GM23248 (cell line): Measurements from ENCODE around the gene UBE2I. TPM values are rescaled to one million over a fixed set of nuclear protein-coding genes. Genes with fewer than 3 reads are reported as not detected.

Experiments
- DNase-seq: peaks from one replicate; pipeline ENCODE4 v3.0.0-alpha.2; 2015
- H2AFZ ChIP-seq: fragments of 200-600 bp; sonication (generic); 2 replicates; pipeline ENCODE4 v1.6.1; 2016; ENCODE audit warnings: antibody characterized with exemption
- H3F3A ChIP-seq: fragments of 200-600 bp; sonication (generic); 2 replicates; pipeline ENCODE4 v1.6.1; 2016; ENCODE audit warnings: mild to moderate bottlenecking, antibody characterized with exemption, mixed run types; ENCODE audit not compliant: insufficient read depth
- H3K27ac ChIP-seq: fragments of 200-600 bp; sonication (generic); 2 replicates; pipeline ENCODE4 v1.5.1; 2016; ENCODE audit warnings: mild to moderate bottlenecking
- H3K27me3 ChIP-seq: fragments of 200-600 bp; sonication (generic); replicated peaks from 2 replicates; pipeline ENCODE4 v1.6.1; 2016; ENCODE audit warnings: mild to moderate bottlenecking; ENCODE audit not compliant: insufficient read depth
- H3K36me3 ChIP-seq: fragments of 200-600 bp; sonication (generic); 2 replicates; pipeline ENCODE4 v1.6.1; 2016; ENCODE audit warnings: low read depth, mild to moderate bottlenecking
- H3K4me1 ChIP-seq: fragments of 200-600 bp; sonication (generic); 2 replicates; pipeline ENCODE4 v1.6.1; 2016; ENCODE audit warnings: mild to moderate bottlenecking; ENCODE audit not compliant: insufficient read depth
- H3K4me2 ChIP-seq: fragments of 200-600 bp; sonication (generic); one replicate; pipeline ENCODE4 v1.6.1; 2016; ENCODE audit warnings: mild to moderate bottlenecking; ENCODE audit not compliant: unreplicated experiment
- H3K4me3 ChIP-seq: fragments of 200-600 bp; sonication (generic); 2 replicates; pipeline ENCODE4 v1.5.1; 2016; ENCODE audit warnings: mild to moderate bottlenecking
- H3K79me2 ChIP-seq: fragments of 200-600 bp; sonication (generic); 2 replicates; pipeline ENCODE4 v1.6.1; 2016; ENCODE audit warnings: mild to moderate bottlenecking; ENCODE audit not compliant: insufficient read depth
- H3K9ac ChIP-seq: fragments of 200-600 bp; sonication (generic); 2 replicates; pipeline ENCODE4 v1.6.1; 2016; ENCODE audit warnings: mild to moderate bottlenecking
- H3K9me2 ChIP-seq: fragments of 200-600 bp; sonication (generic); 2 replicates; pipeline ENCODE4 v1.6.1; 2016; ENCODE audit warnings: mixed run types, mild to moderate bottlenecking, moderate library complexity; ENCODE audit not compliant: insufficient read depth
- H3K9me3 ChIP-seq: fragments of 200-600 bp; sonication (generic); one replicate; pipeline ENCODE4 v1.6.1; 2017; ENCODE audit warnings: low read depth
- H4K20me1 ChIP-seq: fragments of 200-600 bp; sonication (generic); 2 replicates; pipeline ENCODE4 v1.6.0; 2016; ENCODE audit not compliant: insufficient read depth
- EZH2 ChIP-seq: fragments of 200-600 bp; sonication (generic); IDR thresholded peaks from 2 replicates; pipeline ENCODE4 v1.6.1; 2018; ENCODE audit warnings: antibody characterized with exemption, mild to moderate bottlenecking; ENCODE audit not compliant: insufficient read depth, poor library complexity, severe bottlenecking
- EZH2phosphoT487 ChIP-seq: fragments of 200-600 bp; sonication (generic); IDR thresholded peaks from 2 replicates; pipeline ENCODE4 v1.6.1; 2018; ENCODE audit warnings: antibody characterized with exemption, moderate library complexity, mild to moderate bottlenecking, low read depth; ENCODE audit not compliant: insufficient read depth
- WGBS, 2 experiments: methylation state at CpG; one replicate each; pipeline ENCODE4 v1.1.6; 2015 to 2017; ENCODE audit warnings: low lambda C conversion rate in 2 of 2, low coverage in 1 of 2; ENCODE audit errors: missing lambda C conversion rate in 2 of 2; 5-methylcytosine and 5-hydroxymethylcytosine counted together
- in situ Hi-C: fragments of 300-500 bp; cut with MboI; formaldehyde crosslinking; loops from 2 replicates; pipeline ENCODE4 v1.15.0; 2020
- polyA plus RNA-seq: library from polyadenylated mRNA; unstranded; fragments of >200 nt; fragmentation: Nextera tagmentation; extraction: Ambion mirVana; gene quantifications from 2 replicates; pipeline ENCODE4 v1.2.1, GENCODE V29; 2016
- total RNA-seq: library from RNA; depleted of rRNA; stranded (reverse); fragments of >200 nt; shearing (Covaris generic); gene quantifications from 2 replicates; pipeline ENCODE4 v1.2.3, GENCODE V29; 2014

The UBE2I gene
- total and polyA plus RNA-seq, 2 experiments from 2014 or later: 77.7 to 134 TPM

- 90% methylated on average over 35 of the region's 35 CpGs for WGBS, 2 experiments
- DNase-seq: no peak
- Histone ChIP-seq H3K79me2 (peaks cover 18% of the 10 kb centered on the region), H3K9me3 (no peaks in the 10 kb centered on the region), H3K4me2 (no peak overlapping the region), H3K9ac (no peak overlapping the region), H3K4me1 (no peaks in the 10 kb centered on the region), H3K27me3 (no peaks in the 10 kb centered on the region), H3K36me3 (peaks cover 2% of the 10 kb centered on the region), H2AFZ (no peak overlapping the region), H3K9me2 (no peaks in the 10 kb centered on the region), H3F3A (no peaks in the 10 kb centered on the region), H3K4me3 (no peak overlapping the region), H4K20me1 (no peaks in the 10 kb centered on the region), H3K27ac (no peak overlapping the region)
- TF ChIP-seq EZH2phosphoT487 (no peak), EZH2 (no peak)
- in situ Hi-C loops: no loop called here
These were observed 14.1 kb downstream of the UBE2I start for GRCh38 chr16:1323296-1324239.

GRCh38 chr16:1324286-1324826 is 14.9 kb downstream of the UBE2I start:
- in situ Hi-C loops: no loop called here
- Histone ChIP-seq H3K27ac (no peak overlapping the region), H3K4me2 (no peak overlapping the region), H3K79me2 (peaks cover 11% of the 10 kb centered on the region), H3K4me1 (no peaks in the 10 kb centered on the region), H3K9me3 (no peaks in the 10 kb centered on the region), H2AFZ (no peak overlapping the region), H3K9me2 (no peaks in the 10 kb centered on the region), H4K20me1 (no peaks in the 10 kb centered on the region), H3K36me3 (no peaks in the 10 kb centered on the region; the same call in 1 of the 2 replicates), H3K4me3 (no peak overlapping the region), H3F3A (no peaks in the 10 kb centered on the region), H3K9ac (no peak overlapping the region), H3K27me3 (no peaks in the 10 kb centered on the region)
- DNase-seq: no peak
- no peak for TF ChIP-seq EZH2
- no peak for TF ChIP-seq EZH2phosphoT487
- WGBS, 2 experiments: 85 to 86% methylated on average over 20 to 22 of the region's 22 CpGs

GRCh38 chr16:1325261-1325660 is 15.8 kb downstream of the UBE2I start:
- H2AFZ ChIP-seq: no peak overlapping the region
- 95 to 97% methylated on average over 15 of the region's 15 CpGs for WGBS, 2 experiments

GRCh38 chr16:1325673-1326371 is 16.4 kb downstream of the UBE2I start:
- H4K20me1 ChIP-seq: no peaks in the 10 kb centered on the region
- TF ChIP-seq EZH2phosphoT487 (no peak), EZH2 (no peak)
- H3K4me1 ChIP-seq: no peaks in the 10 kb centered on the region
- no peaks in the 10 kb centered on the region for H3K79me2 ChIP-seq
- no peak overlapping the region for H2AFZ ChIP-seq
- no peak overlapping the region for H3K4me3 ChIP-seq
- H3K4me2 ChIP-seq: no peak overlapping the region
- no peak overlapping the region for H3K27ac ChIP-seq
- H3K9me3 ChIP-seq: no peaks in the 10 kb centered on the region
- no peak for DNase-seq
- H3K27me3 ChIP-seq: no peaks in the 10 kb centered on the region
- H3F3A ChIP-seq: no peaks in the 10 kb centered on the region
- H3K9ac ChIP-seq: no peak overlapping the region
- in situ Hi-C loops: no loop called here
- no peaks in the 10 kb centered on the region for H3K9me2 ChIP-seq
- WGBS, 2 experiments: 67 to 71% methylated on average over 15 to 19 of the region's 20 CpGs
- H3K36me3 ChIP-seq: no peaks in the 10 kb centered on the region; the same call in 1 of the 2 replicates

More at GRCh38 chr16:1325261-1325660, 15.8 kb downstream of the UBE2I start:
- DNase-seq: no peak
- no peak overlapping the region for H3K4me3 ChIP-seq
- no peak overlapping the region for H3K4me2 ChIP-seq
- no peaks in the 10 kb centered on the region for H3K9me3 ChIP-seq
- H3F3A ChIP-seq: no peaks in the 10 kb centered on the region
- H3K27ac ChIP-seq: no peak overlapping the region
- no peak overlapping the region for H3K9ac ChIP-seq
- no peaks in the 10 kb centered on the region for H3K4me1 ChIP-seq
- no peaks in the 10 kb centered on the region; the same call in 1 of the 2 replicates for H3K36me3 ChIP-seq
- in situ Hi-C loops: no loop called here
- H3K27me3 ChIP-seq: no peaks in the 10 kb centered on the region
- H3K79me2 ChIP-seq: peaks cover 2% of the 10 kb centered on the region; the same call in 1 of the 2 replicates
- no peaks in the 10 kb centered on the region for H3K9me2 ChIP-seq
- TF ChIP-seq EZH2phosphoT487 (no peak), EZH2 (no peak)
- no peaks in the 10 kb centered on the region for H4K20me1 ChIP-seq
